ENCODE results near the gene ZPBP2.
"Not testable (repeated sequence)": the region's sequence is repeated elsewhere in the genome, so short reads cannot be mapped to it uniquely, and the experiment has no call there.

Gene ZPBP2

DNA sequence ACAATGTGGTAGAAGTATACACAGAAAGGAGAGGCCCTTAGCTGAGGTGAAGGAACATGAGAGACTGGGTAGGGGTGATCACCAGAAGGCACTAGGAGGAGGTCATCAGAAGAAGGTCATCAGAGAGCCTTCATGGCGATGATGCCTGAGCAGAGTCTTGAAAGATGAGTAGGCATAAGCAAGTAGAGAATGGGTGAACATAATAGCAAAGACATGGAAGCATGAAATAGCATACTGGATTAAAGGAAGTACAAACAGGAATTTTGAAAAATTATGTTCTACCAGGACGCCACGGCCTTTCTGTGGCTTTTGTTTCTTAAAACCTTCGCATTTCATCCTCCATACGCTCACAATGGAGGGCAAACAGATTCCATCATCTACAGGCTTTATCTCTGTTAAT lies 6.8 kb upstream of the ZPBP2 start:
- no peak for DNase-seq

DNA sequence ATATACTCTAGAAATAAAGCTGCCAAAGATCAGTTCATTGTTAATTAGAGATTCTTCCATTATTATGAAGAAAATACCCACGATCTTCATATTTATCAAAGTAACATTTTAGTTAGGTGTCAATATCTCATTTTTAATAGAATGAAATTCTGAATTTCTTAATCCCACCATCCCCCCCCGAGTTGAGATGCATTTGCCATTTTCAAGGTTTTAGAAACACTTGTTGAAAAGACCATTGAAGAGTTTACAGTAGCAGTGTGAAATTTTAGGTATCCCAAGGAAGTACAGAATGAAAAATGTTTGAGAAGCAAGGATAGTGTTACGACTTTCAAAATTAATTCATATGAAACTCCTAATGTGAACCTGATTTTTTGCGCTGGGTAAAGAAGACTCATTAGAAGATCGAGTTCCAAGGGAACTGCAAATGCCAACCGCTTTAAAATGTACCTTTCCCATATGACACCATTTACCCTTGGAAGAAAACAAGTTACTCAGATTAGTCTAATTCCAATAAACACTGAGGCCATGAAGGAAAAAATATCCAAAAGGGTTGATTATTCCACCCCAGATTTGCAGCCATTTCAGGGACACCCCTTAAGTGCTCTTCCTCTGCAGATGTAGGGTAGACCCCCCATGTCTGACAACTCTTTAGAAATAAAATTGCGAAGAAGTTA lies 4.6 kb upstream of the ZPBP2 start:
- no peak for DNase-seq

DNA sequence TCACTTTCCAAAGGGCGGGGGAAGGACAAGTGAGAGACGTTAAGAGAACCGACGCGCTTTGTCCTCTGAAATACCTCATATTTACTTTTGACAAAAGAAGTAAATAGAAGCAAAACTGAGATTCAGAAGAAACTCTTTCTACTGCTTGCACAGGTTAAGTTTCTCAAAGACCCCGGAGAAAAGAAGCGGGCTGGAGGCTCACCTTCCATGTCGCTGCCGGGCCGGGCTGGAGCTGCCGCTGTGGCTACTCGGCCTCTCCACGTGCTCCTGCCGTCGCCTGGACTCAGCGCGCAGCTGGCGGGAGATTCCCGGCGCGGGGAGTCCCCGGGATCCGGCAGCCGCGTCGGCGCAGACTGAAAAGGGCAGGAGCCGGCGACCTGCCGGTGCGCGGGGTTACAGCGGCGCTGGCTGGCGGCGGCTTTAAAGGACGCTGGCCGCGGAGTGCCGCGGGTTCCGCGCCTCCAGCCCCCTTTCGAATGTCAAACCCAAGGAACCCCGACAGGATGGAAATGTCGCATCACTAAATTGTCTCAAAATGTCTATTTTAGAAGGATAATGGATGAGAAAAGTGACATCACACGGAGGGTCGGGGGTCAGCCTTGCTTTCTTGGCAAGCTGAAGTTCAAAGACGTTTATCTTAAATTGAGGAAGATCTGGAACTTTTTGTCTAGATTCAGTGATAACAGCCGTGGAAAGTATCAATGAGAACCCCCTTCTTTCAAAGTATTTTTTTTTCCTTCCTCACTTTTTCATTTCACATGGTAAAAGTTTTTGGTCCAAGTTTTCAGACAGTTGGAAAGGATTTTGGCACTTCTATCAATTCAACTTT lies 3.9 kb upstream of the ZPBP2 start, which contains the start of gene IKZF3:
TSS of gene IKZF3 (minus strand) at position 395 of the 829 bp plus-strand sequence. CDS start at position 209, 186 bp downstream.
- DNase-seq = peak; percentile 66

DNA sequence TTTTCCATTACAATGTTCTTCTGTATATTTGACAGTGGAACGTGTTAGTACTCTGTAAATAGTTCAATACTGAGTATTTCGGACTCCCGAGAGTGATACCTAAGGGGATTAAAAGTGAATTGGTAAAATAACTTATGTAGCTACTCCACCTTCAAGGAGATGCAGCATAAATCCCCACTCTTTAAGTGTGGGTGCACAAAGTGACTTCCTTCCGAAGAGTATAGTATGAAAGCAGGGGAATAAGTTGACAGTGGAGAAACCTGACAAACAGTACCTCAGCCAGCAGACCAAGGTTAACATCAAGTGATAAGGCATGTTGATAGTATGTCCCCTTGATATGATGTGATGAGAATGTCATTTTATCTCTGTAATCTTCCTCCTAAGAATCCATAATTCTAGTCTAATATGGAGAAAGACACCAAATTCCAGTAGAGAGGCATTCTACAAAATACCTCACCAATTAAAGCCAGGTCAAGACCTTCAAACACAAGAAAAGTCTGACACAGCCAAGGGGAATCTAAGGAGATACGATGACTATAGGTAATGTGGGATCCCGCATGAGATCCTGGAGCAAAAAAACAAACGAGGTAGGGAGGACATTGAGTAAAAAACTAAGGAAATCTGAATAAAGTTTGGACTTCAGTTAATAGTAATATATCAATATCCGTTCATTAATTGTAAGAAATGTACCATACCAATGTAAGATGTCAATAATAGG lies 1.8 kb upstream of the ZPBP2 start:
- DNase-seq = no peak

DNA sequence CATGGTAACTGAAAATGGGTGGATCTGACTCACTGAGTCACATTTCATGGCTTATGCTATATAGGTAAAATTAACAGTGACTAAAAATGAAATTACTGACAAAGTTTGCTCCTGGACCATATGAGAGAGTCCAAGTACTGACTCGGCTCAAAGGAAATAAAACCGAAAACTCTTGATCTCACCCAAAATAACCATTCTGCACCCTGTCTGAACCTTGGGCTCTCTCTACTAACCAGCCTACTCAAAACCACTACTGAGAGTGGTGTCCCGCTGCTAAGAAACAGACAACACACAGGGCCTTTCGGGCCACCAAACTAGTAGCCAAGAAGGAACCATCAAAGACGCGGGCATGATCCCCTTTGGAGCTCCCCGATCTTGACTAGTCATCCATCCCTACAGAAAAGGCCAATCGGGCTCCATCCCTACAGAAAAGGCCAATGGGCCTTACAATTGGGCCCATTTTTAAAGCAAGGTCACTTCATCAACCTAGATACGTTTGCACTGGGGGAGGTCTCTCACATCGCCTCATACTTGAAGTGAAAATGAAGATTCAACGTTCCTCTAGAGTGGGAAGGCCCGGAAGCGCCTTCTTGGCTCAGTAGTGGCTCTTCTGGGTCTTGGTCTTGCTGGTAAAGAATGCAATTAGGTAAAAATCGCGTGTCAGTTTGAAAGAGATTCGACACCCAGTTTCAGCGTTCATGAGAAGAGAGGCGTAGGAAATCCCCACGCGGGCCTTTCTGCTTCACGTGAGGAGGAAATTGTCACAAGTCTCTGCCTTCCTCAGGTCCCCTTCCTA lies 720 bp upstream of the ZPBP2 start:
- DNase-seq = no peak

DNA sequence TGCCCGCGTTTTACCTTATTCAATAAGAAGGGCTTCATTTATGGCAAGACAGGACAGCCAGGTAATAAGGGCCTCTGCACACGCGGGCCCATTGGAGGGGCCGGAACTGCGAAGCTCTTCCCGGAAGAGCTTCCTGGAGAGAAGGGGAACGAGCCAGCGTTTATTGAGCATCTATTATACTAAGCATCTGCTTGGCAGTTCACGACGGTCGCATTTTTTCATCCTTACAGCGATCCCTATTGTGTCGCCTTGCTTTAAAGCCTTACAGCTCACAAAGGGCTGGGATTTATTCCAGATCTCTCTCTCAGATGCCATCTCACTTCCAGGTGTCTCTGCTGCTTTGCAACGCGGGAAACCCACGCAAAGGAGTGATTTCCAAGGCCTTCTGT lies 546 bp downstream of the ZPBP2 start:
- no peak for DNase-seq

GRCh38 chr17:39870776-39871175 lies 2.8 kb downstream of the ZPBP2 start:
- DNase-seq = no peak

- peak; percentile 41 for DNase-seq
These were observed 3.8 kb downstream of the ZPBP2 start for GRCh38 chr17:39871801-39872200.

DNA sequence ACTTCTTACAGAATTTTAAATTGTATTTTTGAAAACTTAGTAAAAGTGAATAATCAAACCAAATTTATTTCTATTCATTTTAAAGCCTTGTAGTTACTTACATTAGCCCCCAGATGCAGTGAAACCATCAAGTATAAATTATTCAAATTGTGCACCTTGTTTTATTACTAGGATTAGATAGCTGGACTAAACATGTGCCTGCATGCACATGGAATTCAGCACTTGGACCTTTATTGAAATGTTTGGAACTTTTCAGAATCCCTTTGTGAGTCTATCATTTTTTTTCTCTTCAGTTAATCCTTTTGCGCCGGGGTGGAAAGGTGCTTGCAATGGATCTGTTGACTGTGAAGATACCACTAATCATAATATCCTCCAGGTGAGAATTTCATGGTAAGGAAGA lies 4.7 kb downstream of the ZPBP2 start:
- peak; percentile 82 for DNase-seq

- not testable (repeated sequence) for DNase-seq
These were observed 18.1 kb downstream of the ZPBP2 start for GRCh38 chr17:39886102-39886501.

DNA sequence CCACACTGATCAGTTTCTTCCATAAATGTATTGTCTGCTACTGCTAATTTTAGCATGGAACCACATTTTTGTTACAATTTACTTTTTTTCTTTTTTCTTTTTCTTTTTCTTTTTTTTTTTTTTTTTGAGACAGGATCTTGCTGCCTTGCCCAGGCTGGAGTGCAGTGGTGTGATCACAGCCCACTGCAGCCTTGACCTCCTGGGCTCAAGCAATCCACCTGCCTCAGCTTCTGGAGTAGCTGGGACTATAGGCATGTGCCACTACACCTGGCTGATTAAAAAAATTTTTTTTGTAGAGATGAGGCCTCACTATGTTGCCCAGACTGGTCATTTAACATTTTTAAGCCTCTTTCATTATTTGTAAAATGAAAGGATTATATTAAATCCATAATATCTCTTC lies 19.1 kb downstream of the ZPBP2 start:
- DNase-seq = no peak

DNA sequence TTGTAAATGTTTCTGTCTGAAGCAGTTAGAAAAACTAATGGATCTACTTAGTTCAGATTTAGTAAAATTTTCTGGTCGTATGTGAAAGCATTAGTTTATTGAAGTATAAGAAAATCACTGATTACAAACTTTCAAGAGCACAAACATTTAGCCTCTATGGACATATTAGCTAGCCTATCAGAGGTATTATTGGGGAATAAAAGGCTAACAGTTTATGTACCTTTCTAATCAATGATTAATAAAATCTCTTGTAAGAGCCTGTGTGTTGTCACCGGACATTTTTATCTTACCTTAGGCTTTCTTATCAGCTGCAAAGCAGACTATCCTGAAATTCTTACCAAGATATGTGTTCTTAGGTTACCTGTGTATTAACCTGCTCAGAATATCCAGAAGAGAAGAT lies 21.2 kb downstream of the ZPBP2 start:
- DNase-seq = no peak

GRCh38 chr17:39894681-39895376 lies 26.8 kb downstream of the ZPBP2 start:
- DNase-seq = peak; percentile 61

DNA sequence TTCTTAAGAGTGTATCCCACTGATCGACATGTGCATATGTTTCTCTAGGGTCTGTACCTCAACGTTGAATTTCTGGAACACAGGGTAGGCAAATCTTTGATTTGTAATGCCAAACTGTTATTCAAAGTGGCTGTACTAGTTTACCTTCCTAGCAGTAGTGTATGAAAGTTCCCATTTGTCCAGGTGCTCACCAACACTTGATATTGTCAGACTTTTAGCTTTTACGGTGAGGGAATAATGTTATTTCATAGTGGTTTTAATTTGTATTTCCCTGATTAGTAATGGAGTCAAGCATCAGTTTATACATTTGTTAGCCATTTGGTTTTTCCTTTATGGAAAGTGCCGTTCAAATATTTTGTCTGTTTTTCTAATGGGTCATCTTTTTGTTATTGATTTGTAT lies 30.1 kb downstream of the ZPBP2 start:
- no peak for DNase-seq

GRCh38 chr17:39899215-39899614 lies 31.2 kb downstream of the ZPBP2 start:
- DNase-seq = no peak

DNA sequence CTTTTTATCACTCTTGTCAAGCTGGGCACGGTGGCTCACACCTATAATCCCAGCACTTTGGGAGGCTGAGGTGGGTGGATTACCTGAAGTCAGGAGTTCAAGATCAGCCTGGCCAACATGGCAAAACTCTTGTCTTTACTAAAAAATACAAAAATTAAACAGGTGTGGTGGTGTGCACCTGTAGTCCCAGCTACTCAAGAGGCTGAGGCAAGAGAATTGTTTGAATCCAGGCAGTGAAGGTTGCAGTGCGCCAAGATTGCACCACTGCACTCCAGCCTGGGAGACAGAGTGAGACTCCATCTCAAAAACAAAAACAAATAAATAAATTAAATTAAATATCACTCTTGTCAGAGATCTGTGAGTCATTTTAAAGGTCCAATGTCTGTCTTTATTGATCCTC lies 34.0 kb downstream of the ZPBP2 start:
- not testable (repeated sequence) for DNase-seq

DNA sequence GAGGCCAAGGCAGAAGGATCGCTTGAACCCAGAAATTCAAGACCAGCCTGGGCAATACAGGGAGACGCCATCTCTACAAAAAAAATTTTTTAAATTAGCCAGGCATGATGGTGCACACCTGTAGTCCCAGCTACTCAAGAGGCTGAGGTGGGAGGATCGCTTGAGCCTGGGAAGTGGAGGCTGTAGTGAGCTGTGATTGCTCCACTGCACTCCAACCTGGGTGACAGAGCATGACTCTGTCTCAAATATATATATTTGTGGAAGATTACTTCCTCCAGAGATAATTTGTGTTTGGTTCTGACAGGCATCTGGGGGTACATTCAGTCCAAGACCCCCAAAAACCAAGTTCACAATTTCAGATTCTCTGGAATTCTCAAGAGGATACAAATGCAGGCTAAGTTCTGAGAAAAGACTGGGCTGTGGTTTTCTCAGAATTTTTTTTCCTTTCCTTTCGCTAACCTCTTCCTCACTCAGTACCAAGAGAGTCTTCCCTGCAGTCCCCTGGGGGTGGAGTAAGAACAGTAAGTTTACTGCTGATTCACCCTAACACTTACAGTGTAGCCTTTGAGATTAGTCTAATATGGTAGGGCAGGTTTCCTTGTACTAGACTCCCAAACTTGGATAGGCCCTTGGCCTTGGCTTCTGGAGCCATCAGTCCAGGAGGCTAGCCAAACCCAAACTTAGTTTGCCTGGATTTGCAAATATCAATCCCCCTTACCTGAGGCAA lies 35.3 kb downstream of the ZPBP2 start:
- DNase-seq = peak; percentile 88

- DNase-seq = no peak
These were observed 36.9 kb downstream of the ZPBP2 start for GRCh38 chr17:39904990-39905288.

DNA sequence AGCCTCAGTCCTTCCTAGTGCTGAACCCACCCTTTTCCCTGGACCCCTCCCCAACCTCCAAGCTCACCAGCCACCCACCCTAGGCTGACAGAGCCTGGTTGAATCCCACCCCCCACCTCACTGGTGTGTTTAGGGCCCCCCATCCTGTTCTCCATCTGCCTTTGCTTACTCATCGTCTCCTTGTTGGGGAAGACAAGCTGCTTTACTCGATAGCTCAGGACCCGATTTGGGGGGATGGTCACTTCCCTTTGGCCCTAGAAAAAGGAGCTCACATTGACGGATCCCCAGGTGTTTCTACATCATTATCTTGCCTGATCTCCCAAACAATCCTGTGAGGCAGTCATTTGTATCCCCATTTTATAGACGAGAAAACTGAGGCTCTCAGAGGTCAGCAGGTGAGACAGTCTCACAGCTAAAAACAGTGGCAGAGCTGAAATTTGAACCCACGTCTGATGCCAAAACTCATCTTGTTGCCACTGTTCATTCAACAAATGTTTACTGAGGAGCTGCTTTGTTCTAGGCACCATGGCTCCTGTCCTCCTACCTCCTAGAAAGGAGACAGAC lies 40.9 kb downstream of the ZPBP2 start:
- DNase-seq = no peak

- DNase-seq = no peak
These were observed 46.0 kb downstream of the ZPBP2 start for GRCh38 chr17:39913989-39914388.

GRCh38 chr17:39915559-39915958 lies 47.6 kb downstream of the ZPBP2 start:
- DNase-seq = no peak

Measured in hematopoietic multipotent progenitor cell treated with erythropoietin and hydrocortisone succinate and interleukin-3 and kit ligand, for 4 days (in vitro differentiated cells).